ENCODE measurements around the gene THBS2. TPM values are rescaled to one million over a fixed set of nuclear protein-coding genes. Genes with fewer than 3 reads are reported as not detected.

THBS2 gene
- total and polyA plus RNA-seq, 2 of the 8 experiments (the other 6 are each of a cell fraction or from before 2014, with no cell fraction given) = 11.0 to 22.5 TPM

DNA sequence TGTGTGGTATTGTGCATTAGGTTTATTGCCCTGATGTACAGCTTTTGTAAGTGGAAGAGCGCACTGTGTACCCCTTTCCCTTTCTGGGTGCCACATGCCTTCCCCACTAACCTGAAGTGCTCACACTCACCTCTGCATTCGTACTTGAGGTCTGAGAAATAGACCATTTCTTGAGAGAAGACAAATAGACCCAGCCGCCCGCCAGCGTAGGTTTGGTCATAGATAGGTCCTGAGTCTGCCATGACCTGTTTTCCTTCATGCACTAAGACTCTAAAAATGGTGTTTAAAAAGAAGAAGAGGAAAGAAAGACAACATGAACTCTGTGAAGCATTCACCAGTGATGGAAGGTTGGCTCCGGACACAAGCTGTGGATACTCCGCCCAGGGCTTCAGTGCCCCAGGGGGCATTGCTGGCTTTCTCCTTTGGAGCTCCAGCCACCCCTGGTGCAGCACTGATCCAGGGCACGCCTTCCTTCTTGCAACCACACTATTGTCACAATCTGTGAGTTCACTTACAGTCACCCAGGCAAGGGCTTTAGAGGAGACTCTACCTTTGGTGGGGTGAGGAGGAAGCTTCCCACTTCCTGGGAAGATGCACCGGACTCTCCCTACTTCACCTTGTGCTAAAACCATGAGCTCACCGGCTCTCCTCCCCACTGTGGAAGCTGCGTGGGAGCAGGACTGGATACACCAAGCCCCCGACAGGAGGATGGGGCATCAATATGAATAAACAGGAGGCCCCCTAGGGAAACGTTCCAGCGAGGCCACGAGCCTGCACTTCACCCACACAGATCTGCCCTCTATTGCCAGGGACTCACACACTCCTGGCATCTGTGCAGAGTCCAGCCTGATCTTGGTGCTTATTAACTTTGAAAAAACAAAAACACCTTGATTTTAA, 33.3 kb downstream of the THBS2 start (continued):
- TF ChIP-seq, protein P1, sequence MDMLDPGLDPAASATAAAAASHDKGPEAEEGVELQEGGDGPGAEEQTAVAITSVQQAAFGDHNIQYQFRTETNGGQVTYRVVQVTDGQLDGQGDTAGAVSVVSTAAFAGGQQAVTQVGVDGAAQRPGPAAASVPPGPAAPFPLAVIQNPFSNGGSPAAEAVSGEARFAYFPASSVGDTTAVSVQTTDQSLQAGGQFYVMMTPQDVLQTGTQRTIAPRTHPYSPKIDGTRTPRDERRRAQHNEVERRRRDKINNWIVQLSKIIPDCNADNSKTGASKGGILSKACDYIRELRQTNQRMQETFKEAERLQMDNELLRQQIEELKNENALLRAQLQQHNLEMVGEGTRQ (IDR thresholded peaks at IDR 0.05; ENCODE audit: low read length) = no peak
- no peak for TF ChIP-seq GABPA (IDR thresholded peaks at IDR 0.05; ENCODE audit: borderline replicate concordance, insufficient read depth, low read length)
- TF ChIP-seq TBP (IDR thresholded peaks at IDR 0.05; ENCODE audit: low read depth, low read length) = no peak
- no peak for TF ChIP-seq CHD7 (IDR thresholded peaks at IDR 0.05; ENCODE audit: insufficient replicate concordance, low read length)
- no peak for TF ChIP-seq NRF1 (IDR thresholded peaks at IDR 0.05; ENCODE audit: low read depth, low read length)
- no peak for TF ChIP-seq SRF (IDR thresholded peaks at IDR 0.05; ENCODE audit: low read depth, low read length)

Data from H1 (cell line).